Activated CD4-positive, alpha-beta T cell treated with anti-CD3 and anti-CD28 coated beads, Interleukin-2, amount 10 ng/mL, durations not matched to agents 7 days and 5 days (primary cell): ENCODE measurements around the gene LMOD1. TPM values are rescaled to one million over a fixed set of nuclear protein-coding genes. Genes with fewer than 3 reads are reported as not detected.

Experiments
- CTCF ChIA-PET: fragments of 350-600 bp; sonication (Branson Sonifier 250); formaldehyde crosslinking; loops from one replicate; lab custom pipeline; 2021; ENCODE audit warnings: antibody characterized with exemption; lab: Charles Lee
- POLR2A ChIA-PET: fragments of 350-600 bp; sonication (Branson Sonifier 250); formaldehyde crosslinking; loops from one replicate; lab custom pipeline; 2021; ENCODE audit warnings: antibody characterized with exemption; lab: Charles Lee
- DNase-seq: peaks from one replicate; pipeline ENCODE4 v3.0.0-alpha.2; 2020
- H3K27ac Mint-ChIP-seq: one replicate; pipeline ENCODE4 v1.8.0; 2021; ENCODE audit warnings: mild to moderate bottlenecking, moderate library complexity, mixed read lengths
- H3K27me3 Mint-ChIP-seq: one replicate; pipeline ENCODE4 v1.8.0; 2021; ENCODE audit warnings: mixed read lengths
- H3K36me3 Mint-ChIP-seq: one replicate; pipeline ENCODE4 v1.8.0; 2021; ENCODE audit warnings: low read depth, mixed read lengths
- H3K4me1 Mint-ChIP-seq: one replicate; pipeline ENCODE4 v1.8.0; 2021; ENCODE audit warnings: mixed read lengths
- H3K4me3 Mint-ChIP-seq: one replicate; pipeline ENCODE4 v1.8.0; 2021; ENCODE audit warnings: mild to moderate bottlenecking, moderate library complexity, mixed read lengths
- H3K9me3 Mint-ChIP-seq: one replicate; pipeline ENCODE4 v1.8.0; 2021; ENCODE audit warnings: mixed read lengths
- total RNA-seq, 2 experiments: library from RNA; stranded (reverse); gene quantifications; one replicate each; pipeline ENCODE4 v1.2.3, GENCODE V29; 2021

LMOD1 gene
- not detected for total RNA-seq

- peaks cover 56% of the 10 kb centered on the region for H3K27me3 Mint-ChIP-seq
- peaks cover 12% of the 10 kb centered on the region for H3K4me1 Mint-ChIP-seq
- CTCF ChIA-PET: interaction anchor here (1.1 to 2.3 kb wide), 3 partner anchors 9 to 50 kb away, joined by 3 to 9 read pairs (median 6); partner anchors contain the start of gene TIMM17A
- H3K9me3 Mint-ChIP-seq: no peaks in the 10 kb centered on the region
- no peaks in the 10 kb centered on the region for H3K36me3 Mint-ChIP-seq
- no peak for DNase-seq
- POLR2A ChIA-PET: interaction anchor here (0.5 kb wide), 1 partner anchor 8 kb away, joined by 4 read pairs; no protein-coding TSS in a partner anchor
- H3K4me3 Mint-ChIP-seq: no peak within 1 kb of the TSS
- H3K27ac Mint-ChIP-seq: no peak within 1 kb of the TSS
Measured at GRCh38 chr1:201946224-201946908, at the start of gene LMOD1. LMOD1 (minus strand) TSS chr1:201946548; CDS start chr1:201946340, 208 bp downstream.

GRCh38 chr1:201990427-201990826 is 44.1 kb upstream of the LMOD1 start:
- H3K9me3 Mint-ChIP-seq: no peaks in the 10 kb centered on the region

GRCh38 chr1:201989354-201990128 is 43.2 kb upstream of the LMOD1 start:
- DNase-seq: no peak
- H3K36me3 Mint-ChIP-seq: peaks cover 24% of the 10 kb centered on the region
- peaks cover under 1% of the 10 kb centered on the region for H3K4me1 Mint-ChIP-seq
- ChIA-PET POLR2A (no interaction called here), CTCF (interaction anchor here (0.6 to 1.9 kb wide), 2 partner anchors 11 to 153 kb away, joined by 3 to 12 read pairs; no protein-coding TSS in a partner anchor)
- H3K9me3 Mint-ChIP-seq: no peaks in the 10 kb centered on the region
- H3K27ac Mint-ChIP-seq: no peak overlapping the region
- no peaks in the 10 kb centered on the region for H3K27me3 Mint-ChIP-seq
- H3K4me3 Mint-ChIP-seq: no peak overlapping the region

More at GRCh38 chr1:201990427-201990826, 44.1 kb upstream of the LMOD1 start:
- Mint-ChIP-seq H3K27ac (no peak overlapping the region), H3K4me1 (no peaks in the 10 kb centered on the region), H3K27me3 (no peaks in the 10 kb centered on the region), H3K4me3 (no peak overlapping the region), H3K36me3 (peaks cover 24% of the 10 kb centered on the region)
- no peak for DNase-seq
- CTCF ChIA-PET: no interaction called here
- POLR2A ChIA-PET: no interaction called here

- peaks cover 8% of the 10 kb centered on the region for H3K4me1 Mint-ChIP-seq
- CTCF ChIA-PET: interaction anchor here (1.9 kb wide), 1 partner anchor 12 kb away, joined by 12 read pairs; no protein-coding TSS in a partner anchor
- DNase-seq: no peak
- H3K4me3 Mint-ChIP-seq: no peak overlapping the region
- H3K27ac Mint-ChIP-seq: no peak overlapping the region
- no peaks in the 10 kb centered on the region for H3K27me3 Mint-ChIP-seq
- no peaks in the 10 kb centered on the region for H3K9me3 Mint-ChIP-seq
- POLR2A ChIA-PET: no interaction called here
- H3K36me3 Mint-ChIP-seq: peaks cover 18% of the 10 kb centered on the region
Measured at GRCh38 chr1:201988601-201989000, 42.3 kb upstream of the LMOD1 start.

- Mint-ChIP-seq H3K9me3 (no peaks in the 10 kb centered on the region), H3K4me3 (no peak overlapping the region), H3K27ac (no peak overlapping the region), H3K27me3 (peaks cover 5% of the 10 kb centered on the region), H3K36me3 (peaks cover 4% of the 10 kb centered on the region), H3K4me1 (peaks cover 21% of the 10 kb centered on the region)
- POLR2A ChIA-PET: no interaction called here
- CTCF ChIA-PET: interaction anchor here (1.0 to 2.2 kb wide), 4 partner anchors 12 to 149 kb away, joined by 3 to 7 read pairs (median 4); no protein-coding TSS in a partner anchor
- DNase-seq: no peak
Measured at GRCh38 chr1:201985355-201985754, 39.0 kb upstream of the LMOD1 start.

- H3K27ac Mint-ChIP-seq: no peak overlapping the region
- CTCF ChIA-PET: interaction anchor here (0.7 to 2.2 kb wide), 5 partner anchors 11 to 464 kb away, joined by 3 to 7 read pairs (median 4); no protein-coding TSS in a partner anchor
- POLR2A ChIA-PET: no interaction called here
- H3K4me1 Mint-ChIP-seq: peaks cover 21% of the 10 kb centered on the region
- H3K9me3 Mint-ChIP-seq: no peaks in the 10 kb centered on the region
- peaks cover 5% of the 10 kb centered on the region for H3K27me3 Mint-ChIP-seq
- H3K36me3 Mint-ChIP-seq: peaks cover 4% of the 10 kb centered on the region
- no peak for DNase-seq
- no peak overlapping the region for H3K4me3 Mint-ChIP-seq
Measured at GRCh38 chr1:201984446-201984845, 38.1 kb upstream of the LMOD1 start.

- Mint-ChIP-seq H3K9me3 (no peaks in the 10 kb centered on the region), H3K4me1 (peaks cover 21% of the 10 kb centered on the region), H3K4me3 (peak overlapping the region; percentile 90), H3K27ac (peak overlapping the region; percentile 91), H3K36me3 (no peaks in the 10 kb centered on the region), H3K27me3 (peaks cover 7% of the 10 kb centered on the region)
- CTCF ChIA-PET: interaction anchor here (1.6 kb wide), 1 partner anchor 28 kb away, joined by 8 read pairs; the partner anchor contains the start of gene TIMM17A
- DNase-seq: no peak
- POLR2A ChIA-PET: interaction anchor here (0.7 kb wide), 1 partner anchor 91 kb away, joined by 3 read pairs; no protein-coding TSS in a partner anchor
Measured at GRCh38 chr1:201983380-201983805, 37.0 kb upstream of the LMOD1 start.

GRCh38 chr1:201982623-201983379 is 36.5 kb upstream of the LMOD1 start, which contains the start of gene RNPEP:
RNPEP (plus strand) TSS chr1:201982648; CDS start chr1:201982667, 19 bp downstream.
- peaks cover 21% of the 10 kb centered on the region for H3K4me1 Mint-ChIP-seq
- peak; percentile 55 for DNase-seq
- peak within 1 kb of the TSS; percentile 90 for H3K4me3 Mint-ChIP-seq
- H3K36me3 Mint-ChIP-seq: no peaks in the 10 kb centered on the region
- no peaks in the 10 kb centered on the region for H3K9me3 Mint-ChIP-seq
- ChIA-PET POLR2A (interaction anchor here (0.7 kb wide), 1 partner anchor 91 kb away, joined by 3 read pairs; no protein-coding TSS in a partner anchor), CTCF (interaction anchor here (1.6 kb wide), 1 partner anchor 28 kb away, joined by 8 read pairs; the partner anchor contains the start of gene TIMM17A)
- peak within 1 kb of the TSS; percentile 91 for H3K27ac Mint-ChIP-seq
- H3K27me3 Mint-ChIP-seq: peaks cover 7% of the 10 kb centered on the region

GRCh38 chr1:201982082-201982622 is 35.8 kb upstream of the LMOD1 start:
- Mint-ChIP-seq H3K9me3 (no peaks in the 10 kb centered on the region), H3K36me3 (no peaks in the 10 kb centered on the region), H3K4me3 (peak overlapping the region; percentile 90), H3K4me1 (peaks cover 21% of the 10 kb centered on the region), H3K27me3 (peaks cover 7% of the 10 kb centered on the region), H3K27ac (peak overlapping the region; percentile 85)
- ChIA-PET POLR2A (no interaction called here), CTCF (interaction anchor here (1.0 to 1.6 kb wide), 2 partner anchors 17 to 27 kb away, joined by 3 to 8 read pairs; partner anchors contain the start of gene TIMM17A)
- DNase-seq: peak; percentile 62

- ChIA-PET CTCF (interaction anchor here (4.5 kb wide), 1 partner anchor 74 kb away, joined by 50 read pairs; no protein-coding TSS in a partner anchor), POLR2A (no interaction called here)
Measured at GRCh38 chr1:201970334-201971159, 24.2 kb upstream of the LMOD1 start.

More at GRCh38 chr1:201970334-201971159, 24.2 kb upstream of the LMOD1 start:
- Mint-ChIP-seq H3K4me3 (no peak overlapping the region), H3K27ac (no peak overlapping the region), H3K36me3 (peaks cover 25% of the 10 kb centered on the region), H3K4me1 (peaks cover 2% of the 10 kb centered on the region), H3K9me3 (no peaks in the 10 kb centered on the region), H3K27me3 (peaks cover 11% of the 10 kb centered on the region)
- no peak for DNase-seq
